HEK293 (cell line): ENCODE results near the gene PRCC.

Experiments
- HOXA7 ChIP-seq: sonication (generic); formaldehyde crosslinking; IDR thresholded peaks from 2 replicates; pipeline ENCODE4 v1.8.1; 2022; ENCODE audit warnings: missing genetic modification reagents, borderline replicate concordance
- MYNN ChIP-seq: fragments of 450-650 bp; formaldehyde crosslinking; IDR thresholded peaks from 2 replicates; pipeline ENCODE4 v1.5.1; 2016; ENCODE audit warnings: missing biosample characterization, missing genetic modification characterization, borderline replicate concordance
- RBAK ChIP-seq: fragments of 450-650 bp; formaldehyde crosslinking; IDR thresholded peaks from 2 replicates; pipeline ENCODE4 v1.5.1; 2016; ENCODE audit warnings: missing biosample characterization, missing genetic modification characterization
- ZBTB17 ChIP-seq: fragments of 450-650 bp; formaldehyde crosslinking; IDR thresholded peaks from 2 replicates; pipeline ENCODE4 v1.5.1; 2016; ENCODE audit warnings: missing biosample characterization, missing genetic modification characterization
- ZNF223 ChIP-seq: fragments of 450-650 bp; formaldehyde crosslinking; IDR thresholded peaks from 2 replicates; pipeline ENCODE4 v1.5.1; 2016; ENCODE audit warnings: missing biosample characterization, missing genetic modification characterization
- ZNF23 ChIP-seq: fragments of 450-650 bp; formaldehyde crosslinking; IDR thresholded peaks from 2 replicates; pipeline ENCODE4 v1.5.1; 2016; ENCODE audit warnings: missing biosample characterization, missing genetic modification characterization, borderline replicate concordance
- ZNF24 ChIP-seq: fragments of 450-650 bp; formaldehyde crosslinking; IDR thresholded peaks from 2 replicates; pipeline ENCODE4 v1.5.1; 2016; ENCODE audit warnings: missing biosample characterization, missing genetic modification characterization
- ZNF350 ChIP-seq: fragments of 450-650 bp; formaldehyde crosslinking; IDR thresholded peaks from 2 replicates; pipeline ENCODE4 v1.5.0; 2017; ENCODE audit warnings: missing biosample characterization, mild to moderate bottlenecking, missing genetic modification characterization
- ZNF426 ChIP-seq: fragments of 450-650 bp; formaldehyde crosslinking; IDR thresholded peaks from 2 replicates; pipeline ENCODE4 v1.5.1; 2017; ENCODE audit warnings: missing biosample characterization, missing genetic modification characterization, mild to moderate bottlenecking, inconsistent platforms, moderate library complexity
- ZNF48 ChIP-seq: fragments of 450-650 bp; formaldehyde crosslinking; IDR thresholded peaks from 2 replicates; pipeline ENCODE4 v1.5.1; 2016; ENCODE audit warnings: missing biosample characterization, missing genetic modification characterization
- ZNF521 ChIP-seq: fragments of 450-650 bp; formaldehyde crosslinking; IDR thresholded peaks from 2 replicates; pipeline ENCODE4 v1.5.1; 2017; ENCODE audit warnings: missing biosample characterization, mild to moderate bottlenecking, missing genetic modification characterization
- ZNF561 ChIP-seq: fragments of 450-650 bp; IDR thresholded peaks from 2 replicates; pipeline ENCODE4 v1.5.1; 2018; ENCODE audit warnings: missing biosample characterization, missing genetic modification characterization, borderline replicate concordance
- TF ChIP-seq, protein P1 (sequence below): fragments of 450-650 bp; formaldehyde crosslinking; IDR thresholded peaks from 2 replicates; pipeline ENCODE4 v1.5.1; 2017; ENCODE audit warnings: missing biosample characterization, mild to moderate bottlenecking, missing genetic modification characterization, moderate library complexity
- TF ChIP-seq, protein P2 (sequence below): fragments of 450-650 bp; formaldehyde crosslinking; IDR thresholded peaks from 2 replicates; pipeline ENCODE4 v1.5.1; 2016; ENCODE audit warnings: missing biosample characterization, missing genetic modification characterization

DNA sequence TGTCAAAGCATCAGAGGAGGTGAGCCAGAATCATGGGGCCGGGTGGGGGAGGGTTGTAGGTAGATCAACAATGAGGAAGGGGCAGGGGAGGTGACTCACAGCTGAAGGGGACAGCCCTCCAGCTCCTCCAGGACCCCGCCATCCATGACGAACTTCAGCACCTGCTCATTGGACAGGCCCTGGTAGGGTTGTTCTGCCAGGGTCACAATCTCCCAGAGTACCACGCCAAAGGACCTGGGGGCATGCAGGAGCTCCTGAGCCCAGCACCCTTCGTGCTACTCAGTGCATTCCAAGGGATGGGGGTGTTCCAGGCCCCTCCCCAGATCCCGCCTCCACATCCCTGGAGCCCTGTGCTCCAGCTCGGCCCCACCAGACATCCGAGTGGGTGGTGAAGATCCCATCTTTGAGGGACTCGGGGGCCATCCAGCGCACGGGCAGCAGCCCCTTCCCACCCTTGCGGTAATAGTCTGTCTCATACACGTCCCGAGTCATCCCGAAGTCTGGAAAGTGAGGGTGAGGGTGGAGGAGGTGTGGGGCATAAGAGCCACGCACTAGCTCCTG, 74.0 kb downstream of the PRCC start:
- TF ChIP-seq HOXA7 (CRISPR knock-in tag) (no peak), RBAK (tag by site-specific recombination) (no peak), ZNF24 (no peak), ZNF23 (tag by site-specific recombination) (no peak), ZNF350 (tag by site-specific recombination) (no peak), ZNF48 (tag by site-specific recombination) (no peak), ZBTB17 (tag by site-specific recombination) (no peak), ZNF521 (no peak), ZNF426 (tag by site-specific recombination) (no peak), ZNF223 (no peak), ZNF561 (tag by site-specific recombination) (no peak), MYNN (tag by site-specific recombination) (no peak)
- TF ChIP-seq, protein P1, sequence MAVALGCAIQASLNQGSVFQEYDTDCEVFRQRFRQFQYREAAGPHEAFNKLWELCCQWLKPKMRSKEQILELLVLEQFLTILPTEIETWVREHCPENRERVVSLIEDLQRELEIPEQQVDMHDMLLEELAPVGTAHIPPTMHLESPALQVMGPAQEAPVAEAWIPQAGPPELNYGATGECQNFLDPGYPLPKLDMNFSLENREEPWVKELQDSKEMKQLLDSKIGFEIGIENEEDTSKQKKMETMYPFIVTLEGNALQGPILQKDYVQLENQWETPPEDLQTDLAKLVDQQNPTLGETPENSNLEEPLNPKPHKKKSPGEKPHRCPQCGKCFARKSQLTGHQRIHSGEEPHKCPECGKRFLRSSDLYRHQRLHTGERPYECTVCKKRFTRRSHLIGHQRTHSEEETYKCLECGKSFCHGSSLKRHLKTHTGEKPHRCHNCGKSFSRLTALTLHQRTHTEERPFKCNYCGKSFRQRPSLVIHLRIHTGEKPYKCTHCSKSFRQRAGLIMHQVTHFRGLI (tag by site-specific recombination) = no peak
- TF ChIP-seq, protein P2, sequence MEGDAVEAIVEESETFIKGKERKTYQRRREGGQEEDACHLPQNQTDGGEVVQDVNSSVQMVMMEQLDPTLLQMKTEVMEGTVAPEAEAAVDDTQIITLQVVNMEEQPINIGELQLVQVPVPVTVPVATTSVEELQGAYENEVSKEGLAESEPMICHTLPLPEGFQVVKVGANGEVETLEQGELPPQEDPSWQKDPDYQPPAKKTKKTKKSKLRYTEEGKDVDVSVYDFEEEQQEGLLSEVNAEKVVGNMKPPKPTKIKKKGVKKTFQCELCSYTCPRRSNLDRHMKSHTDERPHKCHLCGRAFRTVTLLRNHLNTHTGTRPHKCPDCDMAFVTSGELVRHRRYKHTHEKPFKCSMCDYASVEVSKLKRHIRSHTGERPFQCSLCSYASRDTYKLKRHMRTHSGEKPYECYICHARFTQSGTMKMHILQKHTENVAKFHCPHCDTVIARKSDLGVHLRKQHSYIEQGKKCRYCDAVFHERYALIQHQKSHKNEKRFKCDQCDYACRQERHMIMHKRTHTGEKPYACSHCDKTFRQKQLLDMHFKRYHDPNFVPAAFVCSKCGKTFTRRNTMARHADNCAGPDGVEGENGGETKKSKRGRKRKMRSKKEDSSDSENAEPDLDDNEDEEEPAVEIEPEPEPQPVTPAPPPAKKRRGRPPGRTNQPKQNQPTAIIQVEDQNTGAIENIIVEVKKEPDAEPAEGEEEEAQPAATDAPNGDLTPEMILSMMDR (tag by site-specific recombination) = no peak
